HG03066 (cell line): ENCODE data around the gene PELI2.

Experiments used
- ATAC-seq: cut with Tn5 transposase; IDR thresholded peaks from one replicate; pipeline ENCODE4 v1.9.1; 2021; ENCODE audit warnings: low read depth; ENCODE audit not compliant: unreplicated experiment

The PELI2 gene

GRCh38 chr14:56333359-56334292, 215.4 kb downstream of the PELI2 start:
- ATAC-seq: no peak

- no peak for ATAC-seq
Observed at GRCh38 chr14:56334458-56334857, 216.2 kb downstream of the PELI2 start.

DNA sequence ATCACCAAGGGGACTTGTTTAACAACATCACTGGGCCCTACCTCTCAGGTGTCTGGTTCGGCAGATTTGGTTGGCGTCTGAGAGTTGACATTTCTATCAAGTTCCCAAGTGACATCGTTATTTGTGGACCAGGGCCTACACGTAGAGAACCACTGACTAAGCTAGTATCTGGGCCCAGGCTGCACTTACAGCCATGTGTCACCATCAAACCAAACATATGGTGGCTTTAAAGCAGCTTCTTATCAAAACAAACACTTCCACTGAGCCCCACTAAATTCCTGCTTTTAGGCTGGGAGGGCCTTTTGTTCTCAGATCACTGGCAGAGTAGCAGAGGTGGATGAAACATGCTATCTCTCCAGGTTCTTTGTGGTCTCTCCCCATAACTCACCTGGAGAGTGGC, 220.5 kb downstream of the PELI2 start:
- ATAC-seq: no peak

DNA sequence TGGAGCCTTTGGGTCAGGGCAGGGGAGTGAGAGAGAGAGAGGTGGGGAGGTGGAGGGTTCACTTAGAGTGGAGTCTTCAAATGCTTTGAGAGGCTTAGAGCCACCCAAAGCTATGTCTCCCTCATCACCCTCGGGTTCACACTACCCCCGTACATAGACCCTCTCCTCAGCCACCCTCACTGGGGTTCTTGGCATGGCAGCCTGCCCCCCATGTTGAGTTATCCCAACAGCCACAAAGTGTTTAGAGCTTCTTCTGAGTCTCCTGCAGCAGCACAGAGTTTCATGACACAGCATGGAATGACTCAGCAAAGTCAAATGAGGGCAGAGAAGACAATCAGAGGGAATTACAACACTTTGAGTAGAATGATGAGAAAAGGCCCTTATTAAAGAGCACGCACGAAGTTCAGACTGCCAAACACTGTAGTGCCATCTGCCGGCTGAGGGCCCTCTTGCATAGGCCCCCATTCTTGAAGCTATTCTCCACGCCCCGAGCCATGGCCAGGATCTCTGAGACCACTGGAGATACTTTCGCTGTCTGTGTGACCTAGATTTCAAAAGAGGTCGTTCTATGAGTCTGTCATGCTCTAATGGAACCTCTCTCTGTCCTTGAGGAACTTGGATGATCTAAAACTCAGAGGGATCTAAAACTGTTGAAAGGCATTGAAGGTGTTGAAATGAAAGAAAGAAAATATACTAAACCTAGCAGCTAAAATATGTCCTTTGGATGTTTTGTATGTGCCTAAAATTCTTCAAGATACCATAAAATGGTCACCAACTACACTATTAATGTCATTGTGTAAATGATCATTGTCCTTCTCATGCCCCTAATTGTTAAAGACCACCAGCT, 221.9 kb downstream of the PELI2 start:
- ATAC-seq: no peak

DNA sequence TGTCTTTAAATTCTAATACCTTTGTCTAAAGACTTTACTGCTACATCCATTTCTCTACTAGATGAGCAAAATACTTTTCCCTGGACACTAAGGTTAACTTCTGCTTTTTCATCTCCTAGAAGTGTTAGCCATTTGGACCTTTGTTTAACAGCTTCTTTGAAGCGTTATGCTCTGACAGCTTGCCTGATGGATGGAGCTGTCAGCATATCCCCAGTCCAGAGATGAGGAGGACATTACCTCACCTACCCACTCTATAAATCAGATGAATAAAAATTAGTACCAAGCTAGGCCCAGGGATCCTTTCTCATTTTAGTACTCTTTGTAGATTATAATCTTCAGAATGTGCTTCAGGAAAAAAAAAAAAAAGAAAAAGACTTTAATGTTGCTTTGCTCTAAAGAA, 222.7 kb downstream of the PELI2 start:
- no peak for ATAC-seq

- no peak for ATAC-seq
Observed at GRCh38 chr14:56341766-56342493, 223.7 kb downstream of the PELI2 start.

DNA sequence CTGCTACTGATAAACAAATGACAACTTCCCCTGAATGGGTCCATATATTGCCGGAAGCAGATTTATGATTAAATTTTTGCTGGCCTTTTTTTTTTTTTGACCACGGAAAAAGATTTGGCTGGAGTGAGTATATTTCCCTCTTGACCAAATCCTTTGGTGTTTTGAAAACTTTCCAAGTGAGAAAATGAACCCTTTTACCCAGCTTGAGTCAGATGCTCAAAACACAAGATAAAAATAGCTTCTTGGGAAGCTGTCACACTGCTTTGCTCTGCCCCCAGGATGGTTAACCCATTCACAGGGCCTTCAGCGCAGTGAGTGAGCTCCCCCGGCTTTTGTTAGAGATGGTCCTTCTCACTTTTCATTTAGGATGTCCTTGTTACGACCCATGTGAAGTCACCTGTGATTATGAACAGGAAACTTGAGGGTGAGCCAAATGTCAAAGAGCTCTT, 224.3 kb downstream of the PELI2 start:
- ATAC-seq: no peak

GRCh38 chr14:56349960-56350359, 231.7 kb downstream of the PELI2 start:
- ATAC-seq: no peak
